ENCODE data around the gene ANXA2R. TPM values are rescaled to one million over a fixed set of nuclear protein-coding genes. Genes with fewer than 3 reads are reported as not detected.

The ANXA2R gene
- total and polyA plus RNA-seq, 9 of the 15 experiments (the other 6 are each of a cell fraction or from before 2014, with no cell fraction given) = 2.1 to 4.8 (median 3.4) TPM

DNA sequence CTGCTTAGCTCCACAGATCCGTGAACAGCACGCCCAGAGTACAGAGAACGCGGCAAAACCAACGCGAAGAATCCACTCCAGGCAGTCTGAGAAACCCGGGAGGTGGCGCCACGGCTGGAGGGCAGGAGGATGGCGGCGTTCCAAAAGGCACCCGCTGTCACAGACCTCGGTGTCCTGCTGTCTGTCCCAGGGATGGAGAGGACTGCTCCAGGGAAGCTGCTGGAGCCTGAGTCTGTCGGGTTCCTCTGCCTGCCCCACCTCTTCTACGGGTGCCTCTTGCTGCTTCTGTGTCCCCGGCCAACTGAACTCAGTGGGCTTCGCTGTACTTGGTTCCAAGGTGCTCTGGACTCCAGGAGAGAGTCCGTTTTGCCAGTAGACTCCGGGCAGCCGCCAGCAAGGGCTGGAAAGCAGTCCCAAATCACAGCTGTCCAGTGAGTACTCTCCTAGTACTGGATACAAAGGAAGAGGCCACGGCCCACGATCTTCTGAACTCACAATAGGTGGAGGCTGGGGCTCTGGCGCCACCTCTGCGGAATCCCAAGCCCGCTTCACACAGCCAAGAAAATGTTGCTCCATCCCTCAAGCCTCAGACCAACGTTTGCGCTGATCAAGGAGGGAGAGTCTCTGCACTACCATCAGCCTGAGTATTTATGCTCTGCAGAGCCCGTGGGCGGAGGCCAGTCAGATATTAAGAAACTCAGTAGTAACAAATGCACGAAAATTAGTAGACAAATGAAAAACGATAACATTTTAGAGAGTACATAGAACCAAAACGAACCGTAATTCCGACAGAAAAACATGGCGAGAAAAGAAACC is 440 bp downstream of the ANXA2R start:
- no TSS peak for BruUV-seq (replicated peaks)
- FAIRE-seq = peak; percentile 35
- peak in 1 of 2 experiments; percentile 49; a peak in 3 of 4 replicates for TF ChIP-seq MAZ (CRISPR knock-in tag; conservative IDR thresholded peaks at IDR 0.05 in 1 of 2, IDR thresholded peaks at IDR 0.05 in 1 of 2)
- no peak for TF ChIP-seq POU5F1 (IDR thresholded peaks at IDR 0.05; ENCODE audit: borderline replicate concordance, low read depth, low read length, partially characterized antibody)
- TF ChIP-seq NR3C1 (CRISPR knock-in tag; IDR thresholded peaks at IDR 0.05) = no peak
- TF ChIP-seq NRF1 (conservative IDR thresholded peaks at IDR 0.05 in 1 of 2, IDR thresholded peaks at IDR 0.05 in 1 of 2) = peak in 1 of 2 experiments; percentile 34; a peak in 2 of 4 replicates
- no peak for TF ChIP-seq PCBP2 (IDR thresholded peaks at IDR 0.05; ENCODE audit: low read depth, low read length, poor library complexity, severe bottlenecking)
- 0 out of 2 replicates have a peak, but pooled peaks have one; percentile 14 for TF ChIP-seq SMARCC2 (IDR thresholded peaks at IDR 0.05; ENCODE audit: low read depth)
- TF ChIP-seq ESRRB (CRISPR knock-in tag; IDR thresholded peaks at IDR 0.05; ENCODE audit: borderline replicate concordance) = 0 out of 2 replicates have a peak, but pooled peaks have one; percentile 8
- no peak for TF ChIP-seq RBM39 (optimal IDR thresholded peaks at IDR 0.05; ENCODE audit: low read depth, low read length)
- peak; percentile 12; the same call in 1 of the 2 replicates for TF ChIP-seq NR2C1 (IDR thresholded peaks at IDR 0.05)
- no peak for TF ChIP-seq NR2C1 (tag; IDR thresholded peaks at IDR 0.05)
- 0 out of 2 replicates have a peak, but pooled peaks have one; percentile 12 for TF ChIP-seq ESRRA (IDR thresholded peaks at IDR 0.05; ENCODE audit: borderline replicate concordance, low read depth)
- TF ChIP-seq RBFOX2 (IDR thresholded peaks at IDR 0.05; ENCODE audit: low read depth, low read length) = peak; percentile 64
- peak; percentile 31 for TF ChIP-seq BHLHE40 (IDR thresholded peaks at IDR 0.05; ENCODE audit: low read length)
- TF ChIP-seq, protein P1, sequence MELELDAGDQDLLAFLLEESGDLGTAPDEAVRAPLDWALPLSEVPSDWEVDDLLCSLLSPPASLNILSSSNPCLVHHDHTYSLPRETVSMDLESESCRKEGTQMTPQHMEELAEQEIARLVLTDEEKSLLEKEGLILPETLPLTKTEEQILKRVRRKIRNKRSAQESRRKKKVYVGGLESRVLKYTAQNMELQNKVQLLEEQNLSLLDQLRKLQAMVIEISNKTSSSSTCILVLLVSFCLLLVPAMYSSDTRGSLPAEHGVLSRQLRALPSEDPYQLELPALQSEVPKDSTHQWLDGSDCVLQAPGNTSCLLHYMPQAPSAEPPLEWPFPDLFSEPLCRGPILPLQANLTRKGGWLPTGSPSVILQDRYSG (tag; conservative IDR thresholded peaks at IDR 0.05; ENCODE audit: low read depth) = no peak
- no peak for TF ChIP-seq HNRNPUL1 (IDR thresholded peaks at IDR 0.05; ENCODE audit: low read length)
- TF ChIP-seq, protein P2, sequence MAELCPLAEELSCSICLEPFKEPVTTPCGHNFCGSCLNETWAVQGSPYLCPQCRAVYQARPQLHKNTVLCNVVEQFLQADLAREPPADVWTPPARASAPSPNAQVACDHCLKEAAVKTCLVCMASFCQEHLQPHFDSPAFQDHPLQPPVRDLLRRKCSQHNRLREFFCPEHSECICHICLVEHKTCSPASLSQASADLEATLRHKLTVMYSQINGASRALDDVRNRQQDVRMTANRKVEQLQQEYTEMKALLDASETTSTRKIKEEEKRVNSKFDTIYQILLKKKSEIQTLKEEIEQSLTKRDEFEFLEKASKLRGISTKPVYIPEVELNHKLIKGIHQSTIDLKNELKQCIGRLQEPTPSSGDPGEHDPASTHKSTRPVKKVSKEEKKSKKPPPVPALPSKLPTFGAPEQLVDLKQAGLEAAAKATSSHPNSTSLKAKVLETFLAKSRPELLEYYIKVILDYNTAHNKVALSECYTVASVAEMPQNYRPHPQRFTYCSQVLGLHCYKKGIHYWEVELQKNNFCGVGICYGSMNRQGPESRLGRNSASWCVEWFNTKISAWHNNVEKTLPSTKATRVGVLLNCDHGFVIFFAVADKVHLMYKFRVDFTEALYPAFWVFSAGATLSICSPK (IDR thresholded peaks at IDR 0.05; ENCODE audit: borderline replicate concordance) = no peak
- peak in 1 of 2 experiments; percentile 60; a peak in 3 of 4 replicates for TF ChIP-seq RAD21 (CRISPR knock-in tag; conservative IDR thresholded peaks at IDR 0.05 in 1 of 2, IDR thresholded peaks at IDR 0.05 in 1 of 2)

More for the DNA sequence above, 440 bp downstream of the ANXA2R start:
- H4K20me1 ChIP-seq (replicated peaks; ENCODE audit: control insufficient read depth, insufficient read depth, low read length) = no peaks in the 10 kb centered on the region
- intact Hi-C loops (cut with micrococcal nuclease) (loop anchor here (1.0 to 10.0 kb wide), 8 partner anchors 26 to 455 kb away; partner anchors contain the start of genes CCDC152 and TMEM267), in situ Hi-C loops (cut with MboI) (loop anchor here (5.0 kb wide), 1 partner anchor 132 kb away; no protein-coding TSS in a partner anchor)
- under 1% methylated on average over 35 of the region's 35 CpGs for WGBS (ENCODE audit: insufficient coverage, low coverage, missing lambda C conversion rate)
- peaks cover 6% of the 10 kb centered on the region; the same call in 2 of the 3 replicates for H3K36me3 ChIP-seq (ENCODE audit: control insufficient read depth, insufficient read depth, low read length)
- H2AFZ ChIP-seq (ENCODE audit: low read depth, low read length) = peak overlapping the region; percentile 93
- H3K9me1 ChIP-seq (ENCODE audit: control insufficient read depth, insufficient read depth, low read length) = no peaks in the 10 kb centered on the region
- ChIA-PET POLR2A (interaction anchor here (1.3 to 2.3 kb wide), 2 partner anchors 25 to 47 kb away, joined by 3 to 10 read pairs; no protein-coding TSS in a partner anchor), CTCF (ENCODE audit: low intra/inter-chr PET ratio) (interaction anchor here (1.0 to 3.1 kb wide), 12 partner anchors 16 to 350 kb away, joined by 3 to 20 read pairs (median 6); no protein-coding TSS in a partner anchor)
- H3K79me2 ChIP-seq (ENCODE audit: control insufficient read depth, insufficient read depth, low read length) = peaks cover 84% of the 10 kb centered on the region
- peak overlapping the region; percentile 88 to 90 for H3K9ac ChIP-seq (ENCODE audit: insufficient read depth in 1 of 2, low read depth in 2 of 2, low read length in 2 of 2)
- peak; percentile 59 for ATAC-seq
- H3K4me2 ChIP-seq (ENCODE audit: insufficient read depth, low read length) = peak overlapping the region; percentile 91
- peaks cover 6 to 39% of the 10 kb centered on the region in 2 experiments; a peak in 4 of 5 replicates for H3K4me1 ChIP-seq (replicated peaks in 1 of 2; ENCODE audit: control insufficient read depth in 2 of 2, insufficient read depth in 2 of 2, low read length in 2 of 2)
- peak; percentile 30 to 89 (median 47) for DNase-seq (ENCODE audit: extremely low read depth in 1 of 4, low spot score in 3 of 4)
- H3K4me3 ChIP-seq = peak overlapping the region; percentile 49
- no peaks in the 10 kb centered on the region; the same call in 1 of the 2 replicates for H3K9me3 ChIP-seq (replicated peaks; ENCODE audit: control insufficient read depth, insufficient read depth, low read depth, low read length)
- peak overlapping the region; percentile 94 for H3K27ac ChIP-seq (ENCODE audit: extremely low read depth, low read depth, low read length)
- H3K27me3 ChIP-seq (ENCODE audit: control insufficient read depth in 2 of 2, insufficient read depth in 2 of 2, low read length in 2 of 2) = no peaks in the 10 kb centered on the region

Measured in K562 (cell line).